Muscle layer of duodenum (tissue), 2 donors: ENCODE data around the gene NPAS2.

Source experiments
- H3K27ac ChIP-seq: one replicate; pipeline ENCODE4 v1.7.0; 2013; ENCODE audit warnings: mild to moderate bottlenecking, low read length
- H3K27me3 ChIP-seq: one replicate; pipeline ENCODE4 v1.7.0; 2013; ENCODE audit warnings: low read depth, mild to moderate bottlenecking, control low read depth, low read length
- H3K36me3 ChIP-seq, 2 donors: one replicate each; pipeline ENCODE4 v1.7.0; 2013; ENCODE audit warnings: low read length in 2 of 2, control low read depth in 1 of 2, mild to moderate bottlenecking in 1 of 2; ENCODE audit not compliant: insufficient read depth in 2 of 2, control insufficient read depth in 1 of 2
- H3K4me1 ChIP-seq, 2 donors: one replicate each; pipeline ENCODE4 v1.7.0; 2013; ENCODE audit warnings: low read length in 2 of 2, mild to moderate bottlenecking in 2 of 2, control low read depth in 1 of 2, moderate library complexity in 1 of 2; ENCODE audit not compliant: insufficient read depth in 2 of 2, control insufficient read depth in 1 of 2
- H3K4me3 ChIP-seq, 2 donors: one replicate each; pipeline ENCODE4 v1.7.0; 2013; ENCODE audit warnings: low read length in 2 of 2, low read depth in 1 of 2, mild to moderate bottlenecking in 1 of 2
- H3K9me3 ChIP-seq, 2 donors: one replicate each; pipeline ENCODE4 v1.7.0; 2013; ENCODE audit warnings: low read length in 2 of 2, control low read depth in 1 of 2, mild to moderate bottlenecking in 1 of 2; ENCODE audit not compliant: control insufficient read depth in 1 of 2
- donor health status: healthy.

The NPAS2 gene

DNA sequence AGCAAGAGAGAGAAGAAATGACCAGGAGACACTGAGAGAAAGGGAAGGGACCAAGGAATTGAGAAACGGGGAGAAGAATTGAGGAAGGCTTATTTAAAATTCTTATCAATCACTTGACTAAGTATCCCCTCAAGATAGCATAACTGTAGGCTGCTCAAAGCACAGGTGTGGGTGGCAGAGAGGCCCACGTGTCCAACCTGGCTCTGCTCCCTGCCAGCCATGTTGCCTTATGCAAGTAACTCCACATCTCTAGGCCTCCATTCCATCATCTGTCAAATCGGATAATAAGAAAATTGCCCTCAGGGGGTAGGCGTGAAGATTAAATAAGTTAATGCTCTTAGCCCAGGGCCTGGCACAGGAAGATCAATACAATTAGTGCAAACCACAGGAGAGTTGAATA lies 7.4 kb upstream of the NPAS2 start:
- Histone ChIP-seq H3K4me1 (no peaks in the 10 kb centered on the region), H3K27me3 (no peaks in the 10 kb centered on the region), H3K27ac (no peak overlapping the region), H3K36me3 (no peaks in the 10 kb centered on the region), H3K9me3 (no peaks in the 10 kb centered on the region), H3K4me3 (no peak overlapping the region)

DNA sequence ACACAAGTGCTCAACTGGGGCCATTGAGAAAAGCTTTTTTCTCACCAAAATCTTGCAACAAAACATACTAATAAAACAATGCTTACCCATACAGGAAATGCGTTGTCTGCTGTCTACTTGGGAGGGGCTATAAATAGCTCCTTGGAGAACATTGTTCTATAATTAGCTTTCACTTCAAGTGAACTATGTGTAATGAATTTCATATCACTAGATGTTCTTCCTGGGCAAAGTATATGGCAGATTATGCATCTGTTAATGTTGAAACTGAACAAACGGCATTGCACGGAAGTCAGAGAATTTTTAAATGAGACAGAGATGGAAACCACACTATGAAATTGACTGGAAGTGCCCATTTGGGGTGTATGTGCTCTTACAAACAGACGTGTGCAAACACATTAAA lies 6.4 kb upstream of the NPAS2 start:
- H3K27me3 ChIP-seq: no peaks in the 10 kb centered on the region
- no peak overlapping the region for H3K4me3 ChIP-seq
- peak overlapping the region; percentile 28 for H3K27ac ChIP-seq
- H3K4me1 ChIP-seq: no peaks in the 10 kb centered on the region
- H3K9me3 ChIP-seq: no peaks in the 10 kb centered on the region
- no peaks in the 10 kb centered on the region for H3K36me3 ChIP-seq

DNA sequence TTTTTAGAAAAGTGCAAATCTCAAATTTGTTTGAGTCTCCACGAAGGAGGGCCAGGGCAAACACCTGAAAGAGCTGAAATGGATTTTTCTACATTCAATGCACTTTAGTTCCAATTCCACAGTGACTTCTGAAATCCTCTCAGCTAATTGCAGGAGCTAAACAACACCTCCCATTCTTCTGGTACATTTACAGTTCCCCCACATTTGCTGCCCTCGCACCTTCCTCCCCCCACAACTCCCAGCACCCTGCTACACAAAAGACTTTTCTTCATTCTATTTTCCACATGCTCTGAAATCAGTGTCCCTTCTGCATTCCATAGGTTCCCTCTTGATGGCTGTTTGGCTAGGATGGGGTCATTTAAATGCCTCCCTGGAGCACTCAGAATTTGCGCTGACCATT lies 5.9 kb upstream of the NPAS2 start:
- Histone ChIP-seq H3K27ac (peak overlapping the region; percentile 28), H3K36me3 (no peaks in the 10 kb centered on the region), H3K9me3 (no peaks in the 10 kb centered on the region), H3K27me3 (no peaks in the 10 kb centered on the region), H3K4me1 (peaks cover 0 to 3% of the 10 kb centered on the region in 2 donors), H3K4me3 (peak overlapping the region in 1 of 2 donors; percentile 31)

DNA sequence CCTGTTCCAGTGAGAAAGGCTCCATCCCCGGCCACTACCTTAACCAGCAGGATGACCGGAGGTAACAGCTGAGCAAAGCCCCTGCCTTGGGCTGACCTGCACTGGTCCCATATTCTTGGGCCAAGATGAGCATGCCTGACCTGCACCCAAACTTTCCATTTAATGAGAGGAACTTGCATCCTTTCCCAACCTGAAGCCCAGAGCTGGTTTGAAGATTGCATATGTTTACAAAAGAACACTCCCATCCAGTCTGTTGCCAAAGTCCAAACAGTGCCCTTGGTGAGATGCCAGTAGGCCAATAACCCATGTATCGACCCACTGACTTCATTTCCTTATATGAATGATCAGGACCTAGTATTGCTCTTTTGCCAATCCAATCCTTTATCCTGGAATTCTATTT lies 5.5 kb upstream of the NPAS2 start:
- Histone ChIP-seq H3K27me3 (no peaks in the 10 kb centered on the region), H3K27ac (peak overlapping the region; percentile 28), H3K4me1 (peaks cover 0 to 4% of the 10 kb centered on the region in 2 donors), H3K36me3 (no peaks in the 10 kb centered on the region), H3K9me3 (no peaks in the 10 kb centered on the region), H3K4me3 (peak overlapping the region in 1 of 2 donors; percentile 31)

GRCh38 chr2:100817388-100817985 lies 2.5 kb upstream of the NPAS2 start:
- no peak overlapping the region for H3K4me3 ChIP-seq
- no peak overlapping the region for H3K27ac ChIP-seq
- no peaks in the 10 kb centered on the region for H3K9me3 ChIP-seq
- H3K36me3 ChIP-seq: no peaks in the 10 kb centered on the region
- H3K27me3 ChIP-seq: no peaks in the 10 kb centered on the region
- peaks cover 3 to 8% of the 10 kb centered on the region in 2 donors for H3K4me1 ChIP-seq

DNA sequence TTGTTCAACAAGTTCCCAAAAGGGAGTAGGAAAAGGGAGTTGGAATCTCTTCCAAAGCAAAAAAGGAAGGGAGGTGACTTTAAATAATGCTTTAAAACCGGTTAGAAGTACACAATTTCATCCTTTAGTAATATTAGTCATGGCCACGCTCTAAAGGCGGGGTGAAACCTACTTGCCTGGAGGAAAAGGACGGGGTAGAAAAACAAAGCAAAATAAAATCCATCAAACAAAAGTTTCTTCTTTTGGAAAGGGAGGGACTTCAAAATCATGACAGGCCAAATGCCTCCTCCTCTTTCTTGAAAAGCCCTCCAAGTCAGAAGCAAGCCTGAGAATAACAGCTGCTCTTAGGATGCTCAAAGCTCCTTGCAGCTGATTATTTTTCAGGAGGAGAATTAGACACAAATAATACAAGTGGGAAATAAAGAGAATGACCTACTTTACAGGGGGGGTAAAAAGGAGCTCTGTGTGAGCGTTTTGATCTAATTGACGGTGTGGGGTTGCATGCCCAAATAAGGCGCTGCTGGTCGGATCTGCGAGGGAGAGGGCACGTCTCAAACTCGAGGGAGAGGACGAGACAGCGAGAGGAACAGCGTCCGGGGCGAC lies 1.8 kb upstream of the NPAS2 start:
- no peak overlapping the region for H3K27ac ChIP-seq
- H3K4me1 ChIP-seq: peaks cover 3 to 8% of the 10 kb centered on the region in 2 donors
- H3K36me3 ChIP-seq: no peaks in the 10 kb centered on the region
- H3K4me3 ChIP-seq: peak overlapping the region; percentile 52 to 63
- H3K9me3 ChIP-seq: no peaks in the 10 kb centered on the region
- no peaks in the 10 kb centered on the region for H3K27me3 ChIP-seq

GRCh38 chr2:100818606-100819369 lies 1.2 kb upstream of the NPAS2 start:
- H3K4me3 ChIP-seq: peak overlapping the region; percentile 52 to 63
- H3K9me3 ChIP-seq: no peaks in the 10 kb centered on the region
- peak overlapping the region; percentile 69 for H3K27ac ChIP-seq
- H3K4me1 ChIP-seq: peaks cover 3 to 8% of the 10 kb centered on the region in 2 donors
- no peaks in the 10 kb centered on the region for H3K27me3 ChIP-seq
- H3K36me3 ChIP-seq: no peaks in the 10 kb centered on the region

DNA sequence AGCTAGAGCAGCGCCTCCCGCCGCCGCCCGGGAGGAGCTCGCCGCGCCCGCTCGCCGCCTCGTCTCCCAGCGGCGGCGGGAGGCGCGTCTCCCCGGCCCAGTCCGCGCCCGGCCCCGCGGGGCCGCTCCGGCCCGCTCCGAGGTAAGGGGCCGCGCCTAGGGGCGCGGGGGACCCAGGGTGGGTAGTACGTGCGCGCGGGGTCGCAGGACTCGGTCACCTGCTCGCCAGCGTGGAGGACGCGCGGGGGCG lies 259 bp downstream of the NPAS2 start:
- Histone ChIP-seq H3K4me1 (peaks cover 3 to 8% of the 10 kb centered on the region in 2 donors), H3K36me3 (no peaks in the 10 kb centered on the region), H3K27ac (peak overlapping the region; percentile 70), H3K4me3 (peak overlapping the region; percentile 62 to 75), H3K9me3 (no peaks in the 10 kb centered on the region), H3K27me3 (no peaks in the 10 kb centered on the region)

GRCh38 chr2:100820523-100821254 lies 750 bp downstream of the NPAS2 start:
- no peaks in the 10 kb centered on the region for H3K36me3 ChIP-seq
- H3K27ac ChIP-seq: peak overlapping the region; percentile 70
- no peaks in the 10 kb centered on the region for H3K9me3 ChIP-seq
- H3K4me1 ChIP-seq: peaks cover 3 to 8% of the 10 kb centered on the region in 2 donors
- no peaks in the 10 kb centered on the region for H3K27me3 ChIP-seq
- peak overlapping the region; percentile 62 to 75 for H3K4me3 ChIP-seq

DNA sequence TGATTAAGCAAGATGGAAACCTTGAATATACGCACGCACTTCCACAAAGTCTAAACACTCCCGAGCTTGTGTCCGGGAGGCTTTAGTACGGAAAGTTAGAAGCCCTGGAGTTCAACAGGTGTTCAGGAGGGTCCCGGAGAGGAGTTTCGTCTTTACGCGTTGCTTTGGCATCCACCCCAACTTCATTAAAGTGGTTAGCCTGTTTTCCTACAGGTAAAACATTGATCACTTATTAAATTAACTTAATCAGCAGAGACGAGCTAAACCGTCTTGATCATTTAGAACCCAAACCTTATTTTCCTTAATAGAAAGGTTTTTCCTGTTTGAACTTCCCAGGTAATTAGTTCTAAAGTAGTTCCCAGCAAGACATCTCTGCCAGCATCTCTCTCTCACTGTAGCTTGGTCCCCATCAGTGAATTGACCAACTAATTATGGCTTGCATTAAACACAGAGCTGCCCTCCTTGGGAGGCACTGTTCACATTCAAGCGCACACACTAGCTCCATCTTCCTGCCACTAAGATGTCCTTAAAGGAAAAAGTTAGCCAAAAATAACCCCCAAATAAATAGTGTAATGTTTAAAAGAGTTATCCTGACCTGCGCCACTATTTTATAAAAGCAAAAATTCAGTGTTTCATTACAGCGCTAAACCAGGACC lies 1.4 kb downstream of the NPAS2 start:
- H3K27ac ChIP-seq: peak overlapping the region; percentile 70
- H3K4me3 ChIP-seq: peak overlapping the region; percentile 62 to 75
- H3K36me3 ChIP-seq: no peaks in the 10 kb centered on the region
- H3K9me3 ChIP-seq: no peaks in the 10 kb centered on the region
- no peaks in the 10 kb centered on the region for H3K27me3 ChIP-seq
- H3K4me1 ChIP-seq: peaks cover 3 to 8% of the 10 kb centered on the region in 2 donors

DNA sequence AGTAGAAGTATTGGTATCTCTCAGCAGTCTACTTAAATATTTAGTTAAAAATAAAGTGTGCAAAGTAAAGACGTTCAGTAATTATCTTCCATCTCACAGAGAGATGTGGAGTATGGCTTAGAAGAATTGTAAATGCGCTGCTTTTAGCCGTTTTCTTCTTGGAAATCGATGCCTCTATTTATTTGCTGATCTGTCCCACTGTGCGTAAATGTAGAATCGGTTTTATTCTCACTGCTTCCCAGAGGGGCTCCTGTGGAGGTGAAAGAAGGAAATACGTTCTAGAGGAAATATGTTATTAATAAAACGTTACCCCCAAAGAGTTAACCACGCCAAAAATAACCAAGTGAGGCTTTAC lies 1.9 kb downstream of the NPAS2 start:
- peaks cover 3 to 8% of the 10 kb centered on the region in 2 donors for H3K4me1 ChIP-seq
- H3K27ac ChIP-seq: no peak overlapping the region
- peak overlapping the region in 1 of 2 donors; percentile 62 for H3K4me3 ChIP-seq

More for the DNA sequence above, 1.9 kb downstream of the NPAS2 start:
- no peaks in the 10 kb centered on the region for H3K36me3 ChIP-seq
- no peaks in the 10 kb centered on the region for H3K27me3 ChIP-seq
- no peaks in the 10 kb centered on the region for H3K9me3 ChIP-seq
